GM23338 (cell line): ENCODE measurements around the gene PHYKPL. TPM values are rescaled to one million over a fixed set of nuclear protein-coding genes. Genes with fewer than 3 reads are reported as not detected.
A peak's percentile ranks its signal among the peaks of the same experiment; 100 is the strongest.

Experiments
- ATAC-seq: fragments of 200-7000 bp; cut with Tn5 transposase; 3 replicates; pipeline ENCODE4 v1.9.1; 2020
- DNase-seq: peaks from one replicate; pipeline ENCODE4 v3.0.0-alpha.2; 2015; ENCODE audit warnings: low spot score
- H2AFZ ChIP-seq: fragments of 200-600 bp; sonication (generic); 2 replicates; pipeline ENCODE4 v1.8.0; 2016; ENCODE audit warnings: antibody characterized with exemption, mild to moderate bottlenecking, moderate library complexity
- H3F3A ChIP-seq: fragments of 200-600 bp; sonication (generic); replicated peaks from 2 replicates; pipeline ENCODE4 v1.8.0; 2017; ENCODE audit warnings: antibody characterized with exemption, mixed run types, low read depth
- H3K27ac ChIP-seq: fragments of 200-600 bp; sonication (generic); 2 replicates; pipeline ENCODE4 v1.6.1; 2016; ENCODE audit warnings: low read depth
- H3K27me3 ChIP-seq: fragments of 200-600 bp; sonication (generic); 2 replicates; pipeline ENCODE4 v1.8.0; 2016; ENCODE audit warnings: mild to moderate bottlenecking, mixed run types, moderate library complexity; ENCODE audit not compliant: insufficient read depth
- H3K36me3 ChIP-seq: fragments of 200-600 bp; sonication (generic); 2 replicates; pipeline ENCODE4 v1.8.0; 2016; ENCODE audit warnings: mild to moderate bottlenecking; ENCODE audit not compliant: insufficient read depth
- H3K4me1 ChIP-seq: fragments of 200-600 bp; sonication (generic); 2 replicates; pipeline ENCODE4 v1.8.0; 2016; ENCODE audit warnings: mild to moderate bottlenecking, moderate library complexity; ENCODE audit not compliant: insufficient read depth
- H3K4me2 ChIP-seq: fragments of 200-600 bp; sonication (generic); 2 replicates; pipeline ENCODE4 v1.7.1; 2017; ENCODE audit warnings: mixed run types
- H3K4me3 ChIP-seq: fragments of 200-600 bp; sonication (generic); 2 replicates; pipeline ENCODE4 v1.6.1; 2016; ENCODE audit warnings: mixed run types
- H3K79me2 ChIP-seq: fragments of 200-600 bp; sonication (generic); replicated peaks from 2 replicates; pipeline ENCODE4 v1.8.0; 2017; ENCODE audit warnings: mild to moderate bottlenecking; ENCODE audit not compliant: insufficient read depth
- H3K9me2 ChIP-seq: fragments of 200-600 bp; sonication (generic); 2 replicates; pipeline ENCODE4 v1.8.0; 2017; ENCODE audit not compliant: insufficient read depth
- H4K20me1 ChIP-seq: fragments of 200-600 bp; sonication (generic); replicated peaks from 2 replicates; pipeline ENCODE4 v1.8.0; 2017; ENCODE audit warnings: mild to moderate bottlenecking; ENCODE audit not compliant: insufficient read depth
- H3K27ac Mint-ChIP-seq: 2 replicates; pipeline ENCODE4 v1.8.0; 2020; ENCODE audit warnings: inconsistent platforms, mild to moderate bottlenecking, moderate library complexity, mixed read lengths
- H3K27me3 Mint-ChIP-seq: 3 replicates; pipeline ENCODE4 v1.8.0; 2022; ENCODE audit warnings: low read depth, mild to moderate bottlenecking, moderate library complexity, mixed read lengths, inconsistent platforms; ENCODE audit not compliant: insufficient read depth, poor library complexity
- H3K36me3 Mint-ChIP-seq: 3 replicates; pipeline ENCODE4 v1.8.0; 2021; ENCODE audit warnings: low read depth, mild to moderate bottlenecking, inconsistent platforms, moderate library complexity, mixed read lengths
- H3K4me1 Mint-ChIP-seq: 3 replicates; pipeline ENCODE4 v1.8.0; 2020; ENCODE audit warnings: mild to moderate bottlenecking, inconsistent platforms, mixed read lengths
- H3K4me3 Mint-ChIP-seq: 3 replicates; pipeline ENCODE4 v1.8.0; 2021; ENCODE audit warnings: moderate library complexity, mild to moderate bottlenecking, inconsistent platforms, mixed read lengths
- H3K9me3 Mint-ChIP-seq: 3 replicates; pipeline ENCODE4 v1.8.0; 2020; ENCODE audit warnings: moderate library complexity, mild to moderate bottlenecking, inconsistent platforms, mixed read lengths
- CREB1 ChIP-seq: fragments of 250-450 bp; sonication (Bioruptor Pico); IDR thresholded peaks from 2 replicates; pipeline ENCODE4 v1.5.0; 2020; ENCODE audit warnings: low read depth, mild to moderate bottlenecking, moderate library complexity
- CTCF ChIP-seq, 2 experiments: fragments of 200-600 bp in 1 of 2; sonication (generic) in 1 of 2; conservative IDR thresholded peaks; 2 replicates each; pipeline versions ENCODE4 v1.5.1 to v1.6.1; 2016 to 2017; ENCODE audit warnings: antibody characterized with exemption in 2 of 2, low read depth in 2 of 2, mild to moderate bottlenecking in 2 of 2, moderate library complexity in 1 of 2
- EZH2 ChIP-seq: fragments of 200-600 bp; sonication (generic); IDR thresholded peaks from one replicate; pipeline ENCODE4 v1.8.0; 2017; ENCODE audit warnings: antibody characterized with exemption, mild to moderate bottlenecking, low read depth; ENCODE audit not compliant: unreplicated experiment
- NANOG ChIP-seq: IDR thresholded peaks from 2 replicates; pipeline ENCODE4 v1.6.1; 2016; ENCODE audit warnings: antibody characterized with exemption, borderline replicate concordance
- POLR2AphosphoS5 ChIP-seq: IDR thresholded peaks from 2 replicates; pipeline ENCODE4 v1.6.1; 2016; ENCODE audit warnings: antibody characterized with exemption, low read depth
- REST ChIP-seq: IDR thresholded peaks from one replicate; pipeline ENCODE4 v1.6.1; 2018; ENCODE audit warnings: antibody characterized with exemption; ENCODE audit not compliant: unreplicated experiment
- ZNF114 ChIP-seq: fragments of 250-450 bp; sonication (Bioruptor Pico); IDR thresholded peaks from 2 replicates; pipeline ENCODE4 v1.5.0; 2020; ENCODE audit warnings: mild to moderate bottlenecking, moderate library complexity
- long read RNA-seq: library from polyadenylated mRNA; unstranded; transcript quantifications from one replicate; pipeline ENCODE4 v2.0.0, GENCODE V29; 2020; ENCODE audit not compliant: unreplicated experiment
- polyA plus RNA-seq: library from polyadenylated mRNA; unstranded; fragments of >200 nt; fragmentation: Nextera tagmentation; extraction: Ambion mirVana; gene quantifications from 2 replicates; pipeline ENCODE4 v1.2.1, GENCODE V29; 2016
- total RNA-seq: library from RNA; depleted of rRNA; stranded (reverse); fragments of >200 nt; shearing (Covaris generic); gene quantifications from 2 replicates; pipeline ENCODE4 v1.2.3, GENCODE V29; 2014; rRNA removed
- TF ChIP-seq, protein P1 (sequence below): IDR thresholded peaks from 2 replicates; pipeline ENCODE4 v1.6.1; 2016; ENCODE audit warnings: antibody characterized with exemption

Gene PHYKPL
- total RNA-seq (12.4 and 15.9 TPM in 2 replicates), polyA plus RNA-seq (17.8 and 20.8 TPM in 2 replicates)
- long read RNA-seq, partial matches to known transcripts = 0 of 17 reads
- long read RNA-seq, other reads (novel, unspliced or antisense) = 16 of 17 reads

DNA sequence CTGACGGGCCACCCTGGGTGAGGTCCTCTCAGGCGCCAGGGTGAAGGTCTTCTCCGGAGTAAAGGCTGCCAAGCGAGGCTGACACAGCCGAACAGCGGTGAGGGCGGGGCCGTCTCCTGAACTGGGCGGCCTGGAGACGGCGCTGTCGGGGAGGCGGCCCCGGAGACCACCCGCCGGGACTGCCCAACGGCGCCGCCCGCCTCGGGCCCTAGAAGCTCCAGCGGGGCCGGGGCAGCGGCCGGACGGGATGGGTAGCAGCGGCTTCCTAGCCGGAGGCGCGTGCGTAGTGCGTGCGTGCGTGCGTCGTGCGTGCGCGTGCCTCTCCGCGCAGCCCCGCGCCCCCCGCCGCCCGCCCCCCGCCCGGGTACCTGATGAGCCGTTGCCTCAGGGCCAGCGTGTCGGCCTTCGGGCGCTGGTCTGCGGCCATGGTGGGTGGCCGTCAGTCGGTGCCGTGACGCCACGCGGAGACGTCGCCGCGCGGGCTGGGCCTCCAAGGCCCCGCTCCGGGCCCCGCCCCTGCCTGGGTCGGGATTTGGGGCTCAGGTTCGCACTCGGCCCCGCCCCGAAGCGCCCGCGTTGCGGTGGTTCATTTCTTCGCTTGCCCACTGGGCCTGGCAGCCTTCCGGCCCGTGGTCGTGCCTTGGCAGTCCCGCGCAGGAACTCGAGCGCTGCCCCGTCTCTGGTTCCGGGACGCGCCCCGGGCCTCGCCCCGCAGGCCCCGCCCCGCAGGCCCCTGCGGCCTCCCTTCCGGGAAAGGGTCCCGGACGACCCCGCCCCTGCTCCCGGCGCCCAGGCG is at the start of gene PHYKPL:
Gene PHYKPL, minus strand, starts transcription at position 679 of the 796 bp plus-strand sequence. Its CDS starts 252 bp downstream, at position 427.
- DNase-seq = peak; percentile 85
- Histone ChIP-seq H3K36me3 (peaks cover 9% of the 10 kb centered on the region; the same call in 1 of the 2 replicates), H3K79me2 (peaks cover 13% of the 10 kb centered on the region; the same call in 1 of the 2 replicates), H3K4me1 (peaks cover 9% of the 10 kb centered on the region; the same call in 1 of the 2 replicates), H3K4me3 (peak within 1 kb of the TSS; percentile 83), H3K27ac (peak within 1 kb of the TSS; percentile 45; the same call in 1 of the 2 replicates), H3K27me3 (no peaks in the 10 kb centered on the region), H3K4me2 (peak within 1 kb of the TSS; percentile 96), H2AFZ (peak within 1 kb of the TSS; percentile 93), H3K9me2 (no peaks in the 10 kb centered on the region), H3F3A (peaks cover 13% of the 10 kb centered on the region), H4K20me1 (no peaks in the 10 kb centered on the region)
- no peaks in the 10 kb centered on the region; the same call in 1 of the 3 replicates for H3K9me3 Mint-ChIP-seq
- H3K4me1 Mint-ChIP-seq = peaks cover 22% of the 10 kb centered on the region
- peak within 1 kb of the TSS; percentile 84 for H3K4me3 Mint-ChIP-seq
- peak; percentile 57; the same call in 1 of the 2 replicates for TF ChIP-seq POLR2AphosphoS5
- TF ChIP-seq CTCF (conservative IDR thresholded peaks at IDR 0.05; ENCODE audit: low read depth in 2 of 2) = peak in 1 of 2 experiments; percentile 30; a peak in 2 of 4 replicates
- no peak for TF ChIP-seq ZNF114
- TF ChIP-seq CREB1 (CRISPR knock-in tag) = peak; percentile 67
- no peak for TF ChIP-seq EZH2
- TF ChIP-seq REST = no peak
- TF ChIP-seq, protein P1, sequence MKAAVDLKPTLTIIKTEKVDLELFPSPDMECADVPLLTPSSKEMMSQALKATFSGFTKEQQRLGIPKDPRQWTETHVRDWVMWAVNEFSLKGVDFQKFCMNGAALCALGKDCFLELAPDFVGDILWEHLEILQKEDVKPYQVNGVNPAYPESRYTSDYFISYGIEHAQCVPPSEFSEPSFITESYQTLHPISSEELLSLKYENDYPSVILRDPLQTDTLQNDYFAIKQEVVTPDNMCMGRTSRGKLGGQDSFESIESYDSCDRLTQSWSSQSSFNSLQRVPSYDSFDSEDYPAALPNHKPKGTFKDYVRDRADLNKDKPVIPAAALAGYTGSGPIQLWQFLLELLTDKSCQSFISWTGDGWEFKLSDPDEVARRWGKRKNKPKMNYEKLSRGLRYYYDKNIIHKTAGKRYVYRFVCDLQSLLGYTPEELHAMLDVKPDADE = no peak
- TF ChIP-seq NANOG = no peak
- ATAC-seq = peak; percentile 74
- H3K36me3 Mint-ChIP-seq = peaks cover 41% of the 10 kb centered on the region
- peak within 1 kb of the TSS; percentile 31; the same call in 1 of the 2 replicates for H3K27ac Mint-ChIP-seq
- peaks cover 25% of the 10 kb centered on the region for H3K27me3 Mint-ChIP-seq
